LNCAP (cell line): Measurements from ENCODE around the gene ELL2.

Experiments used
- TF ChIP-seq, protein P1 (sequence below): fragments of 450-650 bp; IDR thresholded peaks from 2 replicates; pipeline ENCODE4 v1.5.1; 2017; ENCODE audit warnings: mild to moderate bottlenecking

Gene ELL2

DNA sequence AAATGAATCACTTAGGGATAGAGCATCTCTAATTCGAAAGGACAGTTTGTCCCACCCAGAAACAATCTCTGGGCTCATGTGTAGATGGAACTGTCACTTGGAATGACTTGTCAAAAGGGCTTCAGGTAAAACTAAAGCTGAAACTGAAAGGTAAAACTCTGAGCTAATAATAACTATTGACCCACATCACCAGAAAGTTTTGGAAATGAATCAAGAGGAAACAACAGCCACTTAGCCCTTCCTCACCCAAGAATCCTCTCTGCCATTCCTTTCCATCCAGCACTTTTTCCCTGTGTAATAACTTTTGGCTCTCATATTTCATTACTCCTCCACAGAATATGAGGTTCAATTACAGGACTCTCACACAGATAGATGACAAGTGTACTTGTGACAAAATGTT, 125.1 kb downstream of the ELL2 start:
- TF ChIP-seq, protein P1, sequence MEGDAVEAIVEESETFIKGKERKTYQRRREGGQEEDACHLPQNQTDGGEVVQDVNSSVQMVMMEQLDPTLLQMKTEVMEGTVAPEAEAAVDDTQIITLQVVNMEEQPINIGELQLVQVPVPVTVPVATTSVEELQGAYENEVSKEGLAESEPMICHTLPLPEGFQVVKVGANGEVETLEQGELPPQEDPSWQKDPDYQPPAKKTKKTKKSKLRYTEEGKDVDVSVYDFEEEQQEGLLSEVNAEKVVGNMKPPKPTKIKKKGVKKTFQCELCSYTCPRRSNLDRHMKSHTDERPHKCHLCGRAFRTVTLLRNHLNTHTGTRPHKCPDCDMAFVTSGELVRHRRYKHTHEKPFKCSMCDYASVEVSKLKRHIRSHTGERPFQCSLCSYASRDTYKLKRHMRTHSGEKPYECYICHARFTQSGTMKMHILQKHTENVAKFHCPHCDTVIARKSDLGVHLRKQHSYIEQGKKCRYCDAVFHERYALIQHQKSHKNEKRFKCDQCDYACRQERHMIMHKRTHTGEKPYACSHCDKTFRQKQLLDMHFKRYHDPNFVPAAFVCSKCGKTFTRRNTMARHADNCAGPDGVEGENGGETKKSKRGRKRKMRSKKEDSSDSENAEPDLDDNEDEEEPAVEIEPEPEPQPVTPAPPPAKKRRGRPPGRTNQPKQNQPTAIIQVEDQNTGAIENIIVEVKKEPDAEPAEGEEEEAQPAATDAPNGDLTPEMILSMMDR, result no peak

DNA sequence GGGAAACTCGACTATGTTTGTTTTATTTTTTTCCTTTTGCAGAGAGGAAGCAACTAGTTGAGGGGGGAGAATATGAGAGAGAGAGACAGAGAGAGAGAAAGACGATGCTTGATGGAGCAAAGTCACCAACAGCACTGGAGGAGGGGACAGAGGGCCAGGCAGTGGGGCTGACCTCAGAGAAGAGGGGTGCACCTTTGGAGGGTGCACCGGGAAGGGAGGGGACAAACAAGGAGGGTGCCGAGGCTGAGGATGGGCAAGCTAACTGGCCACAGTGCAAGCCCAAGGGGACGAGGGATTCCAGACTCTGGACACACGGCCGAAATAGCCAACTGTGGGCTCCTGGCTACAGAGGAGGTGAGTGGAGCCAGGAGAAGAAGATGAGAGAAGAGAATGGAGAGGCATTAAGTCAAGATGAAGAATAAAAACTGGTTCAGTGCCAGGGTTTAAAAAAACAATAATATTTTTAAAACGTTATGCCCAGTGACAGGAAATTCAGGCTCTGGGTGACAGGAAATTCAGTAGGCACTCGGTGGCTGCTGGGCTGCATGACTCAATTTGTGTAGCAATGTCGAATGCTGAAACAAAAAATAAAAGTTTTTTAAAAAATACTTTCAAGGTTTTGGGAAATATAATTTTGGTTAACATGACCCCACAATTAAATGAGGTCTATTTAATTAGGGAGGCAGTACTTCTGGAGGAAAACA, 125.8 kb downstream of the ELL2 start:
- TF ChIP-seq, protein P1, result no peak
